Measurements from ENCODE around the gene SENP1. TPM values are rescaled to one million over a fixed set of nuclear protein-coding genes. Genes with fewer than 3 reads are reported as not detected.
A peak's percentile ranks its signal among the peaks of the same experiment; 100 is the strongest.

Gene SENP1
- total RNA-seq, 1 donor from 2014 or later: 38.4 TPM

DNA sequence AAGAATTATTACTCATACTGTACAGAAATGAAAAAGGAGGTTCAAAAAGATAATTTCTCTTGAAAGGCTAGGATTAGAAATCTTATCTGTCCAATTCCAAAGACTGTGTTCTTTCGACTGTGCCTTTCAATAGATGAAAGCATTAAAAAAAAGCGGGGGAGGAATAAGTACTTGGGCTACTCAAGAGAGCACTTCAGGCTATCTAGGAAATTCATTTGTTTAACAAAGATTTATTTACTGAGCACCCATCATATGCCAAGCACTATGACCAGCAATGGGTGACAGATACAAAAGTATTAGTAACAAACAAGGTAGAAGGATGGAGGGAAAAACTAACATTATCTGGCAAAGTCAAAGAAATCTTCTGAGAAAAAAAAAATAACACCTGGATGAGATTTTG, 37.4 kb downstream of the SENP1 start:
- H3K9me3 Mint-ChIP-seq (ENCODE audit: low read depth): no peaks in the 10 kb centered on the region
- H3K4me1 Mint-ChIP-seq (ENCODE audit: low read depth): no peaks in the 10 kb centered on the region
- TF ChIP-seq, protein P1, sequence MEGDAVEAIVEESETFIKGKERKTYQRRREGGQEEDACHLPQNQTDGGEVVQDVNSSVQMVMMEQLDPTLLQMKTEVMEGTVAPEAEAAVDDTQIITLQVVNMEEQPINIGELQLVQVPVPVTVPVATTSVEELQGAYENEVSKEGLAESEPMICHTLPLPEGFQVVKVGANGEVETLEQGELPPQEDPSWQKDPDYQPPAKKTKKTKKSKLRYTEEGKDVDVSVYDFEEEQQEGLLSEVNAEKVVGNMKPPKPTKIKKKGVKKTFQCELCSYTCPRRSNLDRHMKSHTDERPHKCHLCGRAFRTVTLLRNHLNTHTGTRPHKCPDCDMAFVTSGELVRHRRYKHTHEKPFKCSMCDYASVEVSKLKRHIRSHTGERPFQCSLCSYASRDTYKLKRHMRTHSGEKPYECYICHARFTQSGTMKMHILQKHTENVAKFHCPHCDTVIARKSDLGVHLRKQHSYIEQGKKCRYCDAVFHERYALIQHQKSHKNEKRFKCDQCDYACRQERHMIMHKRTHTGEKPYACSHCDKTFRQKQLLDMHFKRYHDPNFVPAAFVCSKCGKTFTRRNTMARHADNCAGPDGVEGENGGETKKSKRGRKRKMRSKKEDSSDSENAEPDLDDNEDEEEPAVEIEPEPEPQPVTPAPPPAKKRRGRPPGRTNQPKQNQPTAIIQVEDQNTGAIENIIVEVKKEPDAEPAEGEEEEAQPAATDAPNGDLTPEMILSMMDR (IDR thresholded peaks at IDR 0.05; ENCODE audit: unreplicated experiment): no peak
- no peak for DNase-seq (ENCODE audit: low spot score, unreplicated experiment)
- H3K27me3 Mint-ChIP-seq: no peaks in the 10 kb centered on the region
- H3K4me3 Mint-ChIP-seq (ENCODE audit: low read depth): no peak overlapping the region
- no peak overlapping the region for H3K27ac Mint-ChIP-seq
- peaks cover 28% of the 10 kb centered on the region for H3K36me3 Mint-ChIP-seq (ENCODE audit: insufficient read depth)

GRCh38 chr12:48067250-48067938, 38.5 kb downstream of the SENP1 start:
- Mint-ChIP-seq H3K27me3 (no peaks in the 10 kb centered on the region), H3K9me3 (ENCODE audit: low read depth) (no peaks in the 10 kb centered on the region), H3K4me3 (ENCODE audit: low read depth) (no peak overlapping the region), H3K4me1 (ENCODE audit: low read depth) (no peaks in the 10 kb centered on the region), H3K27ac (no peak overlapping the region), H3K36me3 (ENCODE audit: insufficient read depth) (peaks cover 28% of the 10 kb centered on the region)
- DNase-seq (ENCODE audit: low spot score, unreplicated experiment): no peak
- TF ChIP-seq, protein P1 (IDR thresholded peaks at IDR 0.05; ENCODE audit: unreplicated experiment): no peak

DNA sequence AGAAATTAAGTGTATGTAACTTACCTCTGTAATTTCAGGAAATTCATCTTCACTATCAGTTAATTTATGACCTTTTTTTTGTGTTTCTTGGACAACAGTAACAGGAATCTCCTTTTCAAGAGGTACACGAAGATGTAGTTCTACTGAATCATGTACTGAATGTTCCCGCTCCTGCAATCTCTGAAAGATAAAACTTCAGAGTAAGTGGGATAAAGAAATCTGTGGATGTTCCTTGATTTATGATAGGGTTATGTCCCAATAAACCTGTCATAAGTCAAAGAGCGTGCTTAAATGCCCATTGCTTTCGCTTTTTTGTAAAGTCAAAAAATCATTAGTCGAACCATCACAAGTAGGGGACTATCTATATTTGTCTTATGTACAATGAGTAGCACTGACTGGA, 40.8 kb downstream of the SENP1 start:
- TF ChIP-seq, protein P1 (IDR thresholded peaks at IDR 0.05; ENCODE audit: unreplicated experiment): no peak
- no peak overlapping the region for H3K4me3 Mint-ChIP-seq (ENCODE audit: low read depth)
- no peak for DNase-seq (ENCODE audit: low spot score, unreplicated experiment)
- peaks cover 28% of the 10 kb centered on the region for H3K36me3 Mint-ChIP-seq (ENCODE audit: insufficient read depth)
- H3K9me3 Mint-ChIP-seq (ENCODE audit: low read depth): no peaks in the 10 kb centered on the region
- no peaks in the 10 kb centered on the region for H3K4me1 Mint-ChIP-seq (ENCODE audit: low read depth)
- H3K27me3 Mint-ChIP-seq: no peaks in the 10 kb centered on the region
- H3K27ac Mint-ChIP-seq: no peak overlapping the region

DNA sequence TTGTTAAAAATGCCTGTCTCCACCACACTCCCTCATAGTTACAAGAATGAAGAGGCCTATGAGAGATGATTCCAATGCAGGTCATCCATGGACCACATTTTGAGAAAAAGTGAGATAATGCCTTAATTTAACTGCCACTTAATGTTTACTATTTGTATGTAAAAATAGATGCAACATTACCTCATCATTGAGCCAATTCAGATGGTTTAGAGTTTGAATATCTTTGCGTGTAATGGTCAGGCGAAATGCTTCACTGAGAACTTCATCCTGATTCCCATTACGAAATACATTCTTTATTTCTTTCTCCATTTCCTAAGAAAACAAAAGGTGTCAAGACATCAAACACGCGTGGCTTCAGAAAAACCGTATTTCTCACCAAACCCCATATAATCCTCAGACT, 42.3 kb downstream of the SENP1 start:
- peaks cover 10% of the 10 kb centered on the region for H3K9me3 Mint-ChIP-seq (ENCODE audit: low read depth)
- H3K36me3 Mint-ChIP-seq (ENCODE audit: insufficient read depth): peaks cover 39% of the 10 kb centered on the region
- H3K27me3 Mint-ChIP-seq: no peaks in the 10 kb centered on the region
- no peak for DNase-seq (ENCODE audit: low spot score, unreplicated experiment)
- H3K27ac Mint-ChIP-seq: no peak overlapping the region
- no peaks in the 10 kb centered on the region for H3K4me1 Mint-ChIP-seq (ENCODE audit: low read depth)
- H3K4me3 Mint-ChIP-seq (ENCODE audit: low read depth): no peak overlapping the region
- TF ChIP-seq, protein P1 (IDR thresholded peaks at IDR 0.05; ENCODE audit: unreplicated experiment): no peak

GRCh38 chr12:48061938-48062719, 43.8 kb downstream of the SENP1 start:
- peaks cover 37% of the 10 kb centered on the region for H3K36me3 Mint-ChIP-seq (ENCODE audit: insufficient read depth)

More at GRCh38 chr12:48061938-48062719, 43.8 kb downstream of the SENP1 start:
- Mint-ChIP-seq H3K4me1 (ENCODE audit: low read depth) (no peaks in the 10 kb centered on the region), H3K9me3 (ENCODE audit: low read depth) (peaks cover 14% of the 10 kb centered on the region), H3K27me3 (no peaks in the 10 kb centered on the region), H3K4me3 (ENCODE audit: low read depth) (no peak overlapping the region), H3K27ac (no peak overlapping the region)
- no peak for DNase-seq (ENCODE audit: low spot score, unreplicated experiment)
- TF ChIP-seq, protein P1 (IDR thresholded peaks at IDR 0.05; ENCODE audit: unreplicated experiment): peak; percentile 51

Measured in progenitor cell of endocrine pancreas (in vitro differentiated cells).